Stimulated activated CD4-positive, alpha-beta T cell treated with anti-CD3 and anti-CD28 coated beads, Interleukin-15, amount 100 ng/mL, for 1 hour (primary cell): ENCODE measurements around the gene OR10A5.
"Not testable (repeated sequence)": the region's sequence is repeated elsewhere in the genome, so short reads cannot be mapped to it uniquely, and the experiment has no call there.

Experiments used
- DNase-seq, 2 donors: peaks; one replicate each; pipeline ENCODE4 v3.0.0-alpha.2; 2020; ENCODE audit warnings: low read depth in 1 of 2, low spot score in 1 of 2

The OR10A5 gene

GRCh38 chr11:6845383-6845782 lies at the start of gene OR10A5:
OR10A5 (plus strand) TSS chr11:6845683; CDS start chr11:6845683, 0 bp downstream.
- no peak for DNase-seq

- no peak for DNase-seq
These were observed 46.1 kb upstream of the OR10A5 start, which contains the start of gene OR6A2 for GRCh38 chr11:6799402-6799801. OR6A2 (minus strand) TSS chr11:6799689; CDS start chr11:6795708, 3,981 bp downstream.

GRCh38 chr11:6801075-6801474 lies 44.4 kb upstream of the OR10A5 start:
- DNase-seq: not testable (repeated sequence)

- no peak for DNase-seq
These were observed 33.0 kb upstream of the OR10A5 start for GRCh38 chr11:6812390-6813005.

- no peak for DNase-seq
These were observed 31.8 kb upstream of the OR10A5 start for GRCh38 chr11:6813656-6814055.

GRCh38 chr11:6817694-6818093 lies 27.8 kb upstream of the OR10A5 start:
- DNase-seq: no peak

- DNase-seq: no peak
These were observed 26.5 kb upstream of the OR10A5 start for GRCh38 chr11:6818967-6819366.

- DNase-seq: no peak
These were observed 21.2 kb upstream of the OR10A5 start for GRCh38 chr11:6824136-6824823.

GRCh38 chr11:6825231-6825744 lies 20.2 kb upstream of the OR10A5 start:
- no peak for DNase-seq

GRCh38 chr11:6828103-6828502 lies 17.4 kb upstream of the OR10A5 start:
- DNase-seq: no peak

- no peak for DNase-seq
These were observed 12.1 kb upstream of the OR10A5 start for GRCh38 chr11:6833356-6833755.

- DNase-seq: no peak
These were observed 11.5 kb upstream of the OR10A5 start for GRCh38 chr11:6834021-6834420.

- no peak for DNase-seq
These were observed 3.8 kb upstream of the OR10A5 start for GRCh38 chr11:6841694-6842093.

GRCh38 chr11:6843670-6844069 lies 1.8 kb upstream of the OR10A5 start:
- DNase-seq: no peak

- DNase-seq: no peak
These were observed 1.1 kb upstream of the OR10A5 start for GRCh38 chr11:6844356-6844755.

GRCh38 chr11:6850526-6850925 lies 5.0 kb downstream of the OR10A5 start:
- DNase-seq: no peak

- not testable (repeated sequence) for DNase-seq
These were observed 9.3 kb downstream of the OR10A5 start for GRCh38 chr11:6854801-6855200.

GRCh38 chr11:6855971-6856541 lies 10.6 kb downstream of the OR10A5 start:
- DNase-seq: no peak

- no peak for DNase-seq
These were observed 11.4 kb downstream of the OR10A5 start for GRCh38 chr11:6856871-6857270.

GRCh38 chr11:6862961-6863360 lies 17.5 kb downstream of the OR10A5 start, which contains the start of gene OR10A2:
OR10A2 (plus strand) TSS chr11:6863057; CDS start chr11:6869755, 6,698 bp downstream.
- DNase-seq: no peak

- no peak for DNase-seq
These were observed 19.0 kb downstream of the OR10A5 start for GRCh38 chr11:6864438-6864837.

GRCh38 chr11:6871278-6871677 lies 25.8 kb downstream of the OR10A5 start:
- DNase-seq: no peak
